GM06990 (cell line): ENCODE measurements around the gene FAM83E.

Experiments used
- DNase-seq: peaks from one replicate; pipeline ENCODE4 v3.0.0-alpha.2; 2011; ENCODE audit not compliant: insufficient read length; ENCODE audit errors: extremely low read depth
- H3K27me3 ChIP-seq: replicated peaks from 2 replicates; pipeline ENCODE4 v1.6.0; 2011; ENCODE audit warnings: low read length; ENCODE audit not compliant: control insufficient read depth, insufficient read depth
- H3K36me3 ChIP-seq: 2 replicates; pipeline ENCODE4 v1.5.1; 2011; ENCODE audit warnings: low read length; ENCODE audit not compliant: control insufficient read depth, insufficient read depth
- H3K4me3 ChIP-seq: replicated peaks from 2 replicates; pipeline ENCODE4 v1.5.1; 2011; ENCODE audit warnings: low read depth, mild to moderate bottlenecking, control low read depth, low read length
- TF ChIP-seq, protein P1 (sequence below): IDR thresholded peaks from 2 replicates; pipeline ENCODE4 v1.5.1; 2011; ENCODE audit warnings: low read length, control low read depth, mild to moderate bottlenecking, inconsistent platforms; ENCODE audit not compliant: insufficient read depth, poor library complexity, severe bottlenecking

FAM83E gene

DNA sequence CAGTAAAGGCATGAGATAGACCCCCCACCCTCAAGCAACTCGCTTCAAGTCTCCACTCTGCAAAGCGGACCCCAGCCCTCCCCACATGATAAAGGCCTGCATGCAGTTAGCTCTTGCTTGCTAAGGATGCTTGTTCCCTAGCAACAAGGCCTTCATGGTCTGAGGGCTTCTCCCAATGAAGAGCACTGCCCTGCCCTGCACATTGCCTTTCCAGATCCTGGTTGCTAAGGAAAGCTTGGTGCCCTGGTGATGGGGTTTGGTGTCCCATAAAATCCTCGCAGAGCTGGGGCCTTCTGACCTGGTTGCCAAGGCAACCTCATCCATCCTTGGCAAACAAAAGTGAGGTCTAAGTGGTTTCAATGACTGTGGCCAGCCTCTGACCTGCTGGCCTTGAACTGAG is 16.3 kb upstream of the FAM83E start:
- TF ChIP-seq, protein P1, sequence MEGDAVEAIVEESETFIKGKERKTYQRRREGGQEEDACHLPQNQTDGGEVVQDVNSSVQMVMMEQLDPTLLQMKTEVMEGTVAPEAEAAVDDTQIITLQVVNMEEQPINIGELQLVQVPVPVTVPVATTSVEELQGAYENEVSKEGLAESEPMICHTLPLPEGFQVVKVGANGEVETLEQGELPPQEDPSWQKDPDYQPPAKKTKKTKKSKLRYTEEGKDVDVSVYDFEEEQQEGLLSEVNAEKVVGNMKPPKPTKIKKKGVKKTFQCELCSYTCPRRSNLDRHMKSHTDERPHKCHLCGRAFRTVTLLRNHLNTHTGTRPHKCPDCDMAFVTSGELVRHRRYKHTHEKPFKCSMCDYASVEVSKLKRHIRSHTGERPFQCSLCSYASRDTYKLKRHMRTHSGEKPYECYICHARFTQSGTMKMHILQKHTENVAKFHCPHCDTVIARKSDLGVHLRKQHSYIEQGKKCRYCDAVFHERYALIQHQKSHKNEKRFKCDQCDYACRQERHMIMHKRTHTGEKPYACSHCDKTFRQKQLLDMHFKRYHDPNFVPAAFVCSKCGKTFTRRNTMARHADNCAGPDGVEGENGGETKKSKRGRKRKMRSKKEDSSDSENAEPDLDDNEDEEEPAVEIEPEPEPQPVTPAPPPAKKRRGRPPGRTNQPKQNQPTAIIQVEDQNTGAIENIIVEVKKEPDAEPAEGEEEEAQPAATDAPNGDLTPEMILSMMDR: no peak
- no peak for DNase-seq
- no peaks in the 10 kb centered on the region for H3K27me3 ChIP-seq
- no peak overlapping the region for H3K4me3 ChIP-seq
- H3K36me3 ChIP-seq: peaks cover 8% of the 10 kb centered on the region

DNA sequence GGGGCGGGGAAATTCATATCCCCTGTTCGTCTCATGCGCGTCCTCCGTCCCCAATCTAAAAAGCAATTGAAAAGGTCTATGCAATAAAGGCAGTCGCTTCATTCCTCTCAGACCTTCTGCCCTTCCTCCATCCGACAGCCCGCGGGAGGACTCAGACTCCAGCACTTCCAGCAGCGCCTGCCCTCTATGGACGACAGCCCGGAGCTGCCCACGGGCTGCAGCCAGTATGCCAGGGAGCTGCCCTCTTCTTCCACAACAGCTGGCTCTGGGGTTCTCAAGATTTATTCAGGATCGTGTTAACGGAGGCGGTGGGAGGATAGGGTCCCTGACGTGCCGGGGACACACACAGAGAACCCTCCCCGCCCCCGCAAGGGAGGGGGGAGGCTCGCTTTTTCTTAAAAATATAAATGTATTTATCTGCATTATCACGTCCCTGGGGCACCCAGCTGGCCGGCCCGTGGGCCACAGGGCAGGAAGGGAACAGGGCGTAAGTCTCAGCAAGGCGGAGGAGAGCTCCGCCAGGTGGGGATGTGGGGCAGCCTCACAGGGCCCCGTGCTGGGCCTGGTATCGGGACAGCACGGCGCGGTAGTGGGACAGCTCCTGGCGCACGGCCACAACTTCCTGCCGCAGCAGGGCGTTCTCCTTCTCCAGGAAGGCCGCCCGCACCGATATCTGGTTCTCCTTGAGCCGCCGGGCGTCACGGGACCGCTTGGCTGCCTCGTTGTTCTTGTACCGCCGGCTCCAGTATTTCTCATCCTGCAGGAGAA is 15.6 kb upstream of the FAM83E start:
- Histone ChIP-seq H3K4me3 (no peak overlapping the region), H3K36me3 (peaks cover 10% of the 10 kb centered on the region), H3K27me3 (no peaks in the 10 kb centered on the region)
- DNase-seq: no peak
- TF ChIP-seq, protein P1: no peak

DNA sequence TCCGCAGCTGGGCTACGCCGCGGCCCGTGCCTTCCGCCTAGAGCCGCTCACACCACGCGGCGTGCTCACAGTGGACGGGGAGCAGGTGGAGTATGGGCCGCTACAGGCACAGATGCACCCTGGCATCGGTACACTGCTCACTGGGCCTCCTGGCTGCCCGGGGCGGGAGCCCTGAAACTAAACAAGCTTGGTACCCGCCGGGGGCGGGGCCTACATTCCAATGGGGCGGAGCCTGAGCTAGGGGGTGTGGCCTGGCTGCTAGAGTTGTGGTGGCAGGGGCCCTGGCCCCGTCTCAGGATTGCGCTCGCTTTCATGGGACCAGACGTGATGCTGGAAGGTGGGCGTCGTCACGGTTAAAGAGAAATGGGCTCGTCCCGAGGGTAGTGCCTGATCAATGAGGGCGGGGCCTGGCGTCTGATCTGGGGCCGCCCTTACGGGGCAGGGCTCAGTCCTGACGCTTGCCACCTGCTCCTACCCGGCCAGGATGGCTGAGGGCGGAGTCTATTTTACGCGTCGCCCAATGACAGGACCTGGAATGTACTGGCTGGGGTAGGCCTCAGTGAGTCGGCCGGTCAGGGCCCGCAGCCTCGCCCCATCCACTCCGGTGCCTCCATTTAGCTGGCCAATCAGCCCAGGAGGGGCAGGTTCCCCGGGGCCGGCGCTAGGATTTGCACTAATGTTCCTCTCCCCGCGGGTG is 14.9 kb upstream of the FAM83E start:
- no peak for DNase-seq
- H3K27me3 ChIP-seq: no peaks in the 10 kb centered on the region
- H3K4me3 ChIP-seq: no peak overlapping the region
- peaks cover 10% of the 10 kb centered on the region for H3K36me3 ChIP-seq
- TF ChIP-seq, protein P1: no peak

DNA sequence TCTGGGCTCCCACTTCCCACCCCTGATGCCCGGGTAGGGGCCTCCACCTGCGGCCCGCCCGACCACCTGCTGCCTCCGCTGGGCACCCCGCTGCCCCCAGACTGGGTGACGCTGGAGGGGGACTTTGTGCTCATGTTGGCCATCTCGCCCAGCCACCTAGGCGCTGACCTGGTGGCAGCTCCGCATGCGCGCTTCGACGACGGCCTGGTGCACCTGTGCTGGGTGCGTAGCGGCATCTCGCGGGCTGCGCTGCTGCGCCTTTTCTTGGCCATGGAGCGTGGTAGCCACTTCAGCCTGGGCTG is 14.4 kb upstream of the FAM83E start:
- no peak for DNase-seq
- no peaks in the 10 kb centered on the region for H3K27me3 ChIP-seq
- H3K4me3 ChIP-seq: no peak overlapping the region
- H3K36me3 ChIP-seq: peaks cover 10% of the 10 kb centered on the region
- TF ChIP-seq, protein P1: no peak

DNA sequence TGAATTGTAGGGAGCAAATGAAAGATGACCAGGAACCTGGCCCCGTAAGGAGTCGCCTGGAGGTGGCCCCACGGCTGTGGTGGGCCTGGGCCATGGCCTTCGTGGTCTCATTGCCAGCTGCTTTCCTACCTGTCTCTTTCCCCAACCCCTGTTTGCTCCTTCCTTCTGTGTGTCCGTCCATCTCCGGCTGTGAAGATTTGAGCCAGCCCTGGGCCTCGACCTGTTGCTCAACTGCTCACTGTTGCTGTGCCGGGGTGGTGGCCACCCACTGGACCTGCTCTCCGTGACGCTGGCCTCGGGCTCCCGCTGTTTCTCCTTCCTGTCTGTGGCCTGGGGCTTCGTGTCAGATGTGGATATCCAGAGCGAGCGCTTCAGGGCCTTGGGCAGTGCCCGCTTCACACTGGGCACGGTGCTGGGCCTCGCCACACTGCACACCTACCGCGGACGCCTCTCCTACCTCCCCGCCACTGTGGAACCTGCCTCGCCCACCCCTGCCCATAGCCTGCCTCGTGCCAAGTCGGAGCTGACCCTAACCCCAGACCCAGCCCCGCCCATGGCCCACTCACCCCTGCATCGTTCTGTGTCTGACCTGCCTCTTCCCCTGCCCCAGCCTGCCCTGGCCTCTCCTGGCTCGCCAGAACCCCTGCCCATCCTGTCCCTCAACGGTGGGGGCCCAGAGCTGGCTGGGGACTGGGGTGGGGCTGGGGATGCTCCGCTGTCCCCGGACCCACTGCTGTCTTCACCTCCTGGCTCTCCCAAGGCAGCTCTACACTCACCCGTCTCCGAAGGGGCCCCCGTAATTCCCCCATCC is 13.8 kb upstream of the FAM83E start:
- no peak for DNase-seq
- H3K4me3 ChIP-seq: no peak overlapping the region
- peaks cover 10% of the 10 kb centered on the region for H3K36me3 ChIP-seq
- TF ChIP-seq, protein P1: no peak
- H3K27me3 ChIP-seq: no peaks in the 10 kb centered on the region
